C4-2B (cell line): ENCODE measurements around the gene PILRA.
A peak's percentile ranks its signal among the peaks of the same experiment; 100 is the strongest.

Experiments used
- H3K27ac ChIP-seq: fragments of 450-650 bp; 2 replicates; pipeline ENCODE4 v1.5.1; 2017
- ZFX ChIP-seq: fragments of 450-650 bp; IDR thresholded peaks from 2 replicates; pipeline ENCODE4 v1.6.1; 2017
- TF ChIP-seq, protein P1 (sequence below): fragments of 450-650 bp; conservative IDR thresholded peaks from 2 replicates; pipeline ENCODE4 v1.5.1; 2017; ENCODE audit warnings: mild to moderate bottlenecking

PILRA gene

DNA sequence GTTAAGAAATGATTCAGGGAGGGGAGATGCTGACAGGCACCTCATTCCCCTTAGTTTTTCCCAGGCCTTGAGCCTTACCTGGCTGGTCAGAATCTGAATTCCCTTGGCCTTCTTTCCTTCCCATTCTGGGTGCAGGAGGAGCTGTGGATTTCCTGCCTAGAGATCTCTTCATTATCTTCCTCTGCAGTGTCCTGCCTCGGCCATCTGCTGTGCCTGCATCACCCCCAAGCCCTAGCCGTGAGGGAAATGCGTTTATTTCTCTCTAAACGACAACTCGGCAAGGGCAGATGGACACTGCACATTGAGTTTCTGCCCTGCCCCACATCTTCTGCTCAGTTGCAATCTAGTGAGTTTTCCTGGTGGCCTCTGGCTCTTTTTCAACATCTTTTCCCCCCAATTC, 28.5 kb downstream of the PILRA start:
- TF ChIP-seq, protein P1, sequence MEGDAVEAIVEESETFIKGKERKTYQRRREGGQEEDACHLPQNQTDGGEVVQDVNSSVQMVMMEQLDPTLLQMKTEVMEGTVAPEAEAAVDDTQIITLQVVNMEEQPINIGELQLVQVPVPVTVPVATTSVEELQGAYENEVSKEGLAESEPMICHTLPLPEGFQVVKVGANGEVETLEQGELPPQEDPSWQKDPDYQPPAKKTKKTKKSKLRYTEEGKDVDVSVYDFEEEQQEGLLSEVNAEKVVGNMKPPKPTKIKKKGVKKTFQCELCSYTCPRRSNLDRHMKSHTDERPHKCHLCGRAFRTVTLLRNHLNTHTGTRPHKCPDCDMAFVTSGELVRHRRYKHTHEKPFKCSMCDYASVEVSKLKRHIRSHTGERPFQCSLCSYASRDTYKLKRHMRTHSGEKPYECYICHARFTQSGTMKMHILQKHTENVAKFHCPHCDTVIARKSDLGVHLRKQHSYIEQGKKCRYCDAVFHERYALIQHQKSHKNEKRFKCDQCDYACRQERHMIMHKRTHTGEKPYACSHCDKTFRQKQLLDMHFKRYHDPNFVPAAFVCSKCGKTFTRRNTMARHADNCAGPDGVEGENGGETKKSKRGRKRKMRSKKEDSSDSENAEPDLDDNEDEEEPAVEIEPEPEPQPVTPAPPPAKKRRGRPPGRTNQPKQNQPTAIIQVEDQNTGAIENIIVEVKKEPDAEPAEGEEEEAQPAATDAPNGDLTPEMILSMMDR = no peak
- TF ChIP-seq ZFX = no peak

DNA sequence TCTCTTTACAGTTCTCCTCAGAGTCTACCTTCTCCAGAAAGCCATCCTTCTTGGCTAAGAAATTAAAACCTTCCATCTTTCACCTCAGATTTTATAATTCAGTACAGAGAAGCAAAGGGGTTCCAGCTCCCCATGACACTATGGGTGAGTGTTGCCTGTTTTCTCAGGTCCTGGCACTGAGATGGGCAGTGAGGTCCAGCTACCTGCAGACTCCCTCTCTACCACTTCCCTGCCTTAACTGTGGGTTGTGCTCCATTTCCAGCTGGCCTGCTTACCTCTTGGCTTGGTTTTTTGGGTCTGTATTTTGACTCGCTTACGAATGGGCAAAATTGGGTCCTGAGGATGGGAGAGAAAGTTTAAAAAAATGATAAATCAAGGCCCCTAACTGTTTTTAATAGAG, 29.0 kb downstream of the PILRA start:
- no peak overlapping the region for H3K27ac ChIP-seq
- TF ChIP-seq, protein P1 = no peak
- TF ChIP-seq ZFX = no peak

More for the DNA sequence above, 28.5 kb downstream of the PILRA start:
- H3K27ac ChIP-seq = no peak overlapping the region

DNA sequence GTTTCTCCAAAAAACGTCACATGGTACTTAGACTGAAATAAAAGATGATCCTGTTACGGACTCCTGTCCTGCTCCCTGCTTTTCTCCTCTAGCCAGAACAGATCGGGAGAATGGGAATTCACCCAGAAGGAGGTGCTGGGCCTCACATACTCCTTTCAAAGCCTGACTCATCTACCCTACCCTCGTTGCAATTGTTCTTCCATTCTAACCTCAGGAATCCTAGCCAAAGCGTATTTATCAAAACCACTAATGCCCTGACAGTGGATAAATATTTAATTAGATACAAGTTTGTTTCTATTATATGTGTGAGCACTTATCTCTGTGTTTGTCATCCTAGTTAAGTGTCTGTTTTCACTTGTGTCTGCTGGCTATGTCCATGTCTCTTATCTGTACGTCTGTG, 33.5 kb downstream of the PILRA start:
- no peak overlapping the region for H3K27ac ChIP-seq
- TF ChIP-seq, protein P1 = no peak
- no peak for TF ChIP-seq ZFX

DNA sequence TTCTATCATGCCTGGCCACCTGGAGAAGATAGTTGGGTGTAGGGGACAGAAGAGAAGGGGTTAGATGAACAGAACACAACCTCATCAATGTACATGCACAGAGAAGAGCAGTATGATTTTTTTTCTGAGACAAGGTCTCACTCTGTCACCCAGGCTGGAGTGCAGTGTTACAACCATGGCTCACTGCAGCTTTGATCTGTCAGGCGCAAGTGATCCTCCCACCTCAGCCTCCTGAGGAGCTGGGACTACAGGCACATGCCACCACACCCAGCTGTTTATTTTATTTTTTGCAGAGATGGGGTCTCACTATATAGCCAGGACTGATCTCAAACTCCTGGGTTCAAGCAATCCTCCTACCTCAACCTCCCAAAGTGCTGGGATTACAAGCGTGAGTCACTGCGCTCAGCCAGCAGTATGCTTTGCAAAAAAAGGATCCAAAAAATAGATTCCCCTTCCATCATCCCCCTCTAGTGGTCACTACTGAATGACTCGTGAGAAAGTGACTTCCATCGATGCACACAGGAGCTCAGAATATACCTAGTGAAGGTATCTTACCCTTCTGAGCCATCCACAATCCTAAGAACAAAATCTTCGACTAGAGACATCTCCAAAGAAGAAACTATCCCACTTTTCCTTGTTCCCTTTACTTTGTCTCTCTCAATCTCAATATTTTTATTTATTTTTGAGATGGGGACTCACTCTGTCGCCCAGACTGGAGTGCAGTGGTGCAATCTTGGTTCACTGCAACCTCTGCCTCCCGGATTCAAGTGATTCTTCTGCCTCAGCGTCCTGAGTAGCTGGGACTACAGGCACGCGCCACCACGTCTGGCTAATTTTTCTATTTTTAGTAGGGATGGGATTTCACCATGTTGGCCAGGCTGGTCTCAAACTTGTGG, 34.2 kb downstream of the PILRA start:
- H3K27ac ChIP-seq = no peak overlapping the region
- TF ChIP-seq ZFX = no peak
- TF ChIP-seq, protein P1 = peak; percentile 89

DNA sequence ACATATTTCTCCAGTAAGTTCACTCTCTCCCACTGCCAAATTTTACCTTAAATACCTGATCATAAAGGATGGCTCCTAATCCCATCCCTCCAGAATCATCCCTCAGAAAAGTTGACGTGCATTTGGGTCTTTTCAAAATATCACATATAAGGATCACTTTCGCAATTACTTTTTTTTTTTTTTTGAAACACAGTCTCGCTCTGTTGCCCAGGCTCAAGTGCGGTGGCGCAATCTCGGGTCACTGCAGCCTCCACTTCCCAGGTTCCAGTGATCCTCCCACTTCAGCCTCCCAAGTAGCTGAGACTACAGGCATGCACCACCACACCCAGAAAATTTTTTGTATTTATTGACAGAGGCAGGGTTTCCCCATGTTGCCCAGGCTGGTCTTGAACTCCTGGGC, 37.8 kb downstream of the PILRA start:
- TF ChIP-seq ZFX = no peak
- no peak overlapping the region for H3K27ac ChIP-seq

DNA sequence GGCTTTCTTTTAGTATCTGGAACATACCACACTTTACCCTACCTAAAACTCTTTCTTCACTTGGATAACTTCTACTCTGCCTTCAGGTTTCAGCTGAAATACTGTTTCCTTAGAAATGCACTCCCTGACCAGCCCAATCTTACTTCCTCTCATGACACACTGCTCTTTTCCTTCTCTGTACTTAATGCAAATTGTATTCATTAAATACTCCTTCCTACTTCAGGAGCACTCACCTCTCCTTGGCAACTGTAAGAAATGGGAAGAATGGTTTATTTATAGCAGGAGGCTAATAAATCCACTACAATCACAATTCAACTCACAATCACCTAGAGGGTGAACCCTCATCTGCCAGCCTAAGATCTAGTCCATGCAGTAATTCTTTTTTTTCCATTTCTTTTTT, 40.1 kb downstream of the PILRA start:
- TF ChIP-seq ZFX = no peak
- TF ChIP-seq, protein P1 = no peak
- no peak overlapping the region for H3K27ac ChIP-seq

DNA sequence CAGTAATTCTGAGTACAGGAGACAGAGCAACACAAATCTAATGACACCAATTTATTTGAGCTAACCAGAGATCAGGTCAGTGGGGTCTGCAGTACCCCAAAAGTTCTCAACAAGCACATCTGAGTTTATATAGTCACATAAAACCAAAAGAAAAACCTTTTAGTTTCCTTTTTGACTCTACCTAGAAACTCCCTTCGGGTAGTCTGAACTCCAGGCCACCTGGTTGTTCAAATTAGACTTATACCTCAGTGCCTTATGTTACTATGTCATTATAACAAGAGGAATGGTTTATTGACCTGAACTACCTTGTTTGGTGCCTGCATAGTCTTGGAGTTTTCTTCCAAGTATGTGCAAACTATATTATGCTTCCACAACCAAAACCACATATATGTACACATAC, 40.6 kb downstream of the PILRA start:
- no peak overlapping the region for H3K27ac ChIP-seq
- TF ChIP-seq ZFX = no peak
- TF ChIP-seq, protein P1 = no peak

DNA sequence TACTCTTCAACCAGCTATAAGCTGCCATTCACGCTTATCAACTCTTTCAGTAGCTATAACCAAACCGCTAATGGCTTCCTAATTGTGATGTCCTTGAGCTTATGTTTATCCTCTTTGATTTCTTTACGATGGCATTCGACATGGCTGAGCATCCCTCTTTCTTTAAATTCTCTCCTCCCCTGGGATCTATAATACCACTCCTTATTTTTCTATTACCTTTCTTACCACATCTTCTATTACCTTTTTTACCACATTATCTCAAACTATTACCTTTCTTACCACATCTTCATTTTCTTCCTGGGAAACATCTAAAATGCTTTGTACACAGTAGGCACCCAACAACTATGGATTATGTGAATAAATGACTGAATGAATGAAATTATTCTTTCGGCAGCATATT, 42.2 kb downstream of the PILRA start:
- H3K27ac ChIP-seq = no peak overlapping the region
- TF ChIP-seq, protein P1 = no peak
- TF ChIP-seq ZFX = no peak
